OCI-LY1 (cell line): ENCODE results near the gene COBL.

Source experiments
- CTCF ChIP-seq: fragments of 200-600 bp; sonication (generic), shearing (Covaris generic); IDR thresholded peaks from 2 replicates; pipeline ENCODE4 v1.5.1; 2017; ENCODE audit warnings: mild to moderate bottlenecking, antibody characterized with exemption, low read length, moderate library complexity, mixed read lengths
- EZH2 ChIP-seq: fragments of 200-600 bp; sonication (generic), shearing (Covaris generic); IDR thresholded peaks from 2 replicates; pipeline ENCODE4 v1.8.0; 2017; ENCODE audit warnings: borderline replicate concordance, mixed run types, mild to moderate bottlenecking, antibody characterized with exemption, low read length, moderate library complexity, mixed read lengths

DNA sequence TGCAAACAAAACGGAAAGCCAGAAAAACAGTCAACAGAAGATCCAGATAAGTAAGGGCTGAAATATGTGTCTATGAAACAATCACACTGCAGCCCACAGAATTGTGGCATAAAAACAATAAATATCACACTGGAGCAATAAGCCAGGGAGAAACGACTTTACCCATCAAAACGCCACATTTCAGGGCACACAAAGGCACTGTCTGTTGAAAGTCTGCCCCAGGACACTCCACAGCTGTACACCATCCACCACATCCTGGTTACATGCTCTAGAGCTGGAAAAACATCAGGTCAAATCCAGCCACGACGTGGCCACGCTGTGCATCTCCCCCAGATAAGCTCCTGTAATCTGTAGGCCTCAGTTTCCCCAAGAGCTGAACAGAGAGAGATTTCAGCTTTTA is 88.7 kb downstream of the COBL start:
- TF ChIP-seq CTCF (no peak), EZH2 (no peak)
